ENCODE measurements around the gene GFRA1.

GFRA1 gene

GRCh38 chr10:116024271-116024878, 248.6 kb downstream of the GFRA1 start:
- no peak for DNase-seq

DNA sequence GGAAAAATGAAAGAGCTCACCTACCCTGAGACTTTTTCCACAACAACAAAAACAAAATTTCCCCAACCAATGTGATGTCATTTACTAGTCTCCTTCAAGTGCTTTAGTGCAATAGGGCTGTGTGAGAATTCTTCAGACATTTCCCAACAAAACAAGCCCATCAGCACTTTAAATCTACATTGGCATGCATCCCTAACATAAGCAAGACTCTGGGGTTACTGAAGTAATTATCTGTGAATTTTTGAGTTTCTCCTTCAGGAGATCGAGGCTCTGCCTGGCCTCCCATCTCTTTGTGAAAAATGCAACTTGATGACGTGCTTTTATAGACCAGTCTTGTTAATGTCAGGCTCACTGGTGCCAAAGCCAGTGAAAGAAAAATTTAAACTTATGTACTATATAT, 255.6 kb downstream of the GFRA1 start:
- DNase-seq, result no peak

DNA sequence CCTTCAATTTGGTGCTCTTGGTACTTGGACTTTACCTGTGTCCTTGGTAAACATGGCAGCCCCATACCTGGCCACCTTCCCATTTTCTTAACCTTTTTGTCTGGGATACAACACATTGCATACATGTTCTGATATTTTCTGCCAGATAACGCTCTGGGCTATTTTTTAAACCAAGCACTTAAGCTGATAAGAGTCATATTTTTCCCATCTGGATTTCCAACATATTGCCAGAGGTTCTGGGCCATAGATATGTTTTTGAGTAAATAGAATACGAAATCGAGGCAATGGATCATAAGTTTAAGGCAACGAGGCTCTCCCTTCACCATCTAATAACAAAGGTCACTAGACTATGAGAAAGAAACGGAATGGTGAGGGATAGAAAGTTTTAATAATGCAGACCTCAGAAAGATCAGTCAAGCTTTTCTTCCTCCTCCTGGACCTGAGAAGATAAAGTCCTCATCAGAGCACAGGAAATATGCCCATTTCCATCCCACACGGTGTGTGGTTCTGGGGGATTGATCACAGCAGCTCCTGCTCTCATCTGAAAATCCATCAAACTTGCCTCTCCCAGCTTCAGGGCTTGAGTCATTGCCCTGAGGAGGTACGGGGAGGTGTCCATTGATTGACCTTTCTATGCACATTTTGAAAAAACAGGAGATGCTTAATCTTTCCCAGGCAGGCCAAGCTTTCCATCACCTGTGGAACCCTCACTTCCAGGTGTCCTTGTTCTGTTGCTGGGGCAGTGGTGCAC, 257.2 kb downstream of the GFRA1 start:
- DNase-seq, result no peak

DNA sequence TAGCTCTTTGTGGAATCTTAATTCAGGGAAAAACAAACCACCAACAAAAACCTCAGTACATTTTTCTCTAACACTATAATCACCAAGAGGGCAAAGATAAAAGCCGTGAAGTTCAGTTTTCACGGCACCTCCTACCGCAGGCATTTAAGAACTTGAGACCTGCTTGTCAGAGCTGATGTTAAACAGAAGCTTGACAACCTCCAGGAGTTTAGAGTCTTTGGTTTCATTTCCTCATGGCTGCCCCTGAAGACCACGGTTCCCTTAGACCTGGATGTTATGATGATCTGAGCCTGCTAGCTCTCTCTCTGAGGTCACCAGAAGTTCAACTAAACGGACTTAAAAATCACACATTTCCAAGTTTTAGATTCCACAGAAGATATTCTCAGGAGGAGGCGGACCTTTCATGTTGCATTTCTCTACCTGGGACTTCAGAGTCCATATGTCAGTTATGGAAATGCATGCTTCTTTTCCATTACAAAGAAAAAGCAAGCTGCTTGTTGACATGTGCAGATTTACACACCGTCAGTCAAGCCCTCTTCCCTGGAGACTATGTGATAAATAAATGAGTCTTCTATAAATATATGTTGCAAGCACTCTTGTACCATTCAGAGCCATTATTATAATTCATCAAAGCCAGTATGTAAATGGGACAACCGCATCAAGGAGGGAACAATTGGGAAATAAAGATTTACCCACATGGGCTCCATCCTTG, 258.0 kb downstream of the GFRA1 start:
- no peak for DNase-seq

- DNase-seq, result no peak
Observed at GRCh38 chr10:116014326-116014725, 258.7 kb downstream of the GFRA1 start.

- no peak for DNase-seq
Observed at GRCh38 chr10:116011929-116012328, 261.1 kb downstream of the GFRA1 start.

DNA sequence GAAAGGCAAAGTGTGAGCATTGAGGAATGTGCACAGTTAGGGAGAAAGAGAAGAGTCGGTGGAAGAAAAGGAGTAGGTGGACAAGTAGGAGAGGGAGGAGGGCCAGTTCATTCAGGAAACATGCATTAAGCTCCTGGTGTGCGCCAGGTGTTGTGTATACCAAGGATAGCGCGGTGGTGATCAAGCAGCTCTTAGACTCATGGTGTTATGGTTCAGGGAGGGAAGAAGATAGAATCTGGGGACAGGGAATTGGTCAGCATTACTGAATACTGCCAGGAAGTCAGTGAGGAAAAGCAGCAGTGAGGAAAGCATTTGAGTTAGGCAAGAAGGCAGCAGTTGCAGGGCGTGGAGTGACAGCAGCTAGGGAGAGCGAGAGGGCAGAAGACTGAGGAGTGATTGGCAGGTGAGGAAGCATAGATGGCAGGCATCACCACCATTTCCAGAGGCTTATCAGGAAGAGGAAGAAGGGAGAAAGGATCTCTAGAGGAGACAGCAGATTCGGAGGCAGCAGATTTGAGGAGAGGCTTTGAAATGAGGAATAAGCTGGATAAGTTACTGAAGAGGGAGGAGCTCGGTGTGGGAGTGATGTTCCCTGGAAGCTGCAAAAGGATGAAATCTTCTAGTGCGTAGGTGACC, 265.6 kb downstream of the GFRA1 start:
- no peak for DNase-seq

Data from stimulated activated CD4-positive, alpha-beta T cell treated with anti-CD3 and anti-CD28 coated beads, Interleukin-12 subunit alpha, Interleukin-12 subunit beta, amount 100 ng/mL, for 4 hours (primary cell).